Measurements from ENCODE around the gene USP46.

GRCh38 chr4:52633846-52634245 lies 25.3 kb downstream of the USP46 start:
- no peak for TF ChIP-seq POLR2A (IDR thresholded peaks at IDR 0.05; ENCODE audit: low read length)
- no peak for TF ChIP-seq GATA1 (IDR thresholded peaks at IDR 0.05; ENCODE audit: low read depth, low read length)

Measured in erythroblast (primary cell).